Activated T-helper 1 cell treated with anti-CD3 and anti-CD28 coated beads, Interleukin-12 subunit alpha, Interleukin-12 subunit beta, Interleukin-2, Interleukin-4 antibody, amounts not matched to agents 30 ng/mL and 10 ng/mL and 1 ng/mL, durations not matched to agents 14 hours and 24 hours and 36 hours (primary cell): ENCODE measurements around the gene SGF29. TPM values are rescaled to one million over a fixed set of nuclear protein-coding genes. Genes with fewer than 3 reads are reported as not detected.
A peak's percentile ranks its signal among the peaks of the same experiment; 100 is the strongest.

Experiments
- DNase-seq: peaks from one replicate; pipeline ENCODE4 v3.0.0; 2021; ENCODE audit warnings: low spot score
- H3K27ac Mint-ChIP-seq: one replicate; pipeline ENCODE4 v1.8.0; 2021; ENCODE audit warnings: mild to moderate bottlenecking, mixed read lengths
- H3K27me3 Mint-ChIP-seq: one replicate; pipeline ENCODE4 v1.8.0; 2022; ENCODE audit warnings: mild to moderate bottlenecking, moderate library complexity, mixed read lengths; ENCODE audit not compliant: insufficient read depth
- H3K36me3 Mint-ChIP-seq: one replicate; pipeline ENCODE4 v1.8.0; 2021; ENCODE audit warnings: low read depth, mixed read lengths
- H3K4me1 Mint-ChIP-seq: one replicate; pipeline ENCODE4 v1.8.0; 2021; ENCODE audit warnings: low read depth, mixed read lengths
- H3K4me3 Mint-ChIP-seq: one replicate; pipeline ENCODE4 v1.8.0; 2021; ENCODE audit warnings: mild to moderate bottlenecking, moderate library complexity, mixed read lengths
- H3K9me3 Mint-ChIP-seq: one replicate; pipeline ENCODE4 v1.8.0; 2021; ENCODE audit warnings: mixed read lengths
- intact Hi-C: fragments of 100-400 bp; cut with micrococcal nuclease; formaldehyde crosslinking; loops from one replicate; pipeline ENCODE4 v1.15.1; 2024
- total RNA-seq: library from RNA; stranded (reverse); gene quantifications from 2 replicates; pipeline ENCODE4 v1.2.3, GENCODE V29; 2022

SGF29 gene
- total RNA-seq, result 38.6 and 39.0 TPM in 2 replicates

DNA sequence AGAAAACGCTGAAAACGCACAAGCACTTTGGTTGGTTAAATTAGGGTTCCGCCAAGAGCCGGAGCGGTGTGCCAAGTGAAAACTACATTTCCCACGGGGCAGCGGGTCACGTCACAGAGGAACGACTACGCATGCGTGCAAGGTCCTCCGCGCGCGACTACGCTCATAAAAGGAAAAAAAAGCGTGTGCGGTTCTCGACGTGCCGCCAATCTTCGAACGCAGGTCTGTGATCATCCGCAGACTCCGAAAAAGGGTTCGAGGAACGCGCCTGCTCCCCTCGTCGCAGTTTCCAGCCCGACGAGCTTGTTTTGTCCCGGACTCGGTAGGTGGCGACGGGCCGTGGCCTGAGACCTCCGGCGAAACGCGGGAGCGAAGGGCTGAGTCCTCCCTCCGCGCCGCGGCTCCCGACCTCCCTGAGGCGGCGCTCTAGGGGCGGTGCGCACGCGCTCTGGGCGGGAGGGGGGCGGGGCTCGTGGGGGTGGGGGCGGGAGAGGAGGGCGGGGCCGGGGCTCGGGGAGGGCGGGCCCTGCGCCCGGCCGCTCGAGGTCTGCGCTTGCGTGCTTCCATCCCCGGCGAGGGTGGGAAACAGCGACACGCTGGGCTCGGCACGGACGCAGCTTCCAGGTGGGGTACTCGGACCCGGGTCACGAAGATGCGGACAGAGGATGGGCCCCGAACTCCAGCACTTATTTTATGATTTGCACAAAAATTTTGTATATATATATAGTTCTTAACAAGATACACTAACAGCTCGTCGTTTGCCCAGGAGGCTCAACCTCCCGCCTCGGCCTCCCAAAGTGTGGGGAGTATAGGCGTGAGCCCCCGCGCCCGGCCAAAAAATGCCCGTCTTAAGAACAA lies at the start of gene SGF29:
SGF29 (plus strand) TSS at position 145 of the 858 bp plus-strand sequence. CDS start 27,150 bp downstream, outside the sequence.
- Mint-ChIP-seq H3K36me3 (peaks cover 14% of the 10 kb centered on the region), H3K9me3 (no peaks in the 10 kb centered on the region), H3K27me3 (peaks cover 2% of the 10 kb centered on the region), H3K27ac (peak within 1 kb of the TSS; percentile 95), H3K4me1 (peaks cover 31% of the 10 kb centered on the region), H3K4me3 (peak within 1 kb of the TSS; percentile 92)
- peak; percentile 90 for DNase-seq
- intact Hi-C loops, result loop anchor here (1.0 to 10.0 kb wide), 3 partner anchors 62 to 398 kb away; partner anchors contain the start of genes CLN3, NFATC2IP and RABEP2

DNA sequence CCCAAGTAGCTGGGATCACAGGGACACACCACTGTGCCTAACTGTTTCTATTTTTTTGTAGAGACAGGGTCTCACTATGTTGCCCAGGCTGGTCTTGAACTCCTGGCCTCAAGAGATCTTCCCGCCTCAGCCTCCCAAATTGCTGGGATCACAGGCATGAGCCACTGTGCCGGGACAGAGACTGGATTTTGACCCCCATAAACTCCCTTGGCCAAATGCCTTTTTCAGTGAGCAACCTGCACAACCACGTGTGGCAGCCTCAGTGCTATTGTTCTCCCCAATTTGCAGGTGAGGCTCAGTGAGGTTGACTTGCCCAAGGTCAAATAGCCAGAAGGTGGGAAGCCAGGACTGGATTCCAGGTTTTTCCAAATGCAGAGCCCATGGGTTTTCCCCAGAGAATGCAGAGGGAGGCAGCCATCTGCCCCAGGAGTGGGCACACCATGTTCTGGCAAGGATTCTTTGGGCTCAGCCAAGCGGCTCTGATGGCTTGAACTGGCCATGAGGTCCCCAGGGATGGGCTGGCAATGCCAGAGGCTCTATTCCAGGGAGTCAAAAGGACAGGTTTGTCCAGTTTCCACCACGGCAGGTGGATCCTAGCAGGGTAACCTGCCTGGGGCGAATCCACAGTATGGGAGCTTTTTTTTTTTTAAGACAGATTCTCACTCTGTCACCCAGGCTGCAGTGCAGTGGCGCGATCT lies 48.9 kb upstream of the SGF29 start:
- intact Hi-C loops, result no loop called here
- peaks cover 25% of the 10 kb centered on the region for H3K4me1 Mint-ChIP-seq
- H3K27ac Mint-ChIP-seq, result no peak overlapping the region
- H3K27me3 Mint-ChIP-seq, result peaks cover 13% of the 10 kb centered on the region
- H3K4me3 Mint-ChIP-seq, result no peak overlapping the region
- no peak for DNase-seq
- no peaks in the 10 kb centered on the region for H3K36me3 Mint-ChIP-seq
- no peaks in the 10 kb centered on the region for H3K9me3 Mint-ChIP-seq

GRCh38 chr16:28505489-28506137 lies 48.1 kb upstream of the SGF29 start:
- Mint-ChIP-seq H3K27me3 (peaks cover 16% of the 10 kb centered on the region), H3K27ac (no peak overlapping the region), H3K4me1 (peaks cover 25% of the 10 kb centered on the region), H3K4me3 (no peak overlapping the region), H3K9me3 (no peaks in the 10 kb centered on the region), H3K36me3 (no peaks in the 10 kb centered on the region)
- intact Hi-C loops, result no loop called here
- no peak for DNase-seq

DNA sequence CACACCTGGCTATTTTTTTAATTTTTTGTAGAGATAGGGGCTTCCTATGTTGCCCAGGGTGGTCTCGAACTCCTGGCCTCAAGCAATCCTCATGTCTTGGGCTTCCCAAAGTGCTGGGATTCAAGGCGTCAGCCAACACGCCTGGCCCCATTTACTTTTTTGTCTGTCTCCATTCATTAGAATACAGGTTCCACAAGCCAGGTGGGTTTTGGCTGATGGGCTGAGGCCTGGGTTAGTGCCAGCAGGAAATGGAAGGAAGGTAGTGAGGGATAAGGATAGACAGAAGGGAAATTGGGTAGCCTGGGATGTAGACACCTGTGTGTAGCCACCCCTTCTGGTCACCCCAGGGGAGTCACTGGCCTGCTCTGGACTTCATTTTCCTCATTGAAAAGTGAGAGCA lies 42.7 kb upstream of the SGF29 start:
- DNase-seq, result no peak
- Mint-ChIP-seq H3K27me3 (peaks cover 20% of the 10 kb centered on the region), H3K4me3 (no peak overlapping the region), H3K27ac (no peak overlapping the region), H3K36me3 (no peaks in the 10 kb centered on the region), H3K9me3 (no peaks in the 10 kb centered on the region), H3K4me1 (peaks cover 24% of the 10 kb centered on the region)
- intact Hi-C loops, result no loop called here

DNA sequence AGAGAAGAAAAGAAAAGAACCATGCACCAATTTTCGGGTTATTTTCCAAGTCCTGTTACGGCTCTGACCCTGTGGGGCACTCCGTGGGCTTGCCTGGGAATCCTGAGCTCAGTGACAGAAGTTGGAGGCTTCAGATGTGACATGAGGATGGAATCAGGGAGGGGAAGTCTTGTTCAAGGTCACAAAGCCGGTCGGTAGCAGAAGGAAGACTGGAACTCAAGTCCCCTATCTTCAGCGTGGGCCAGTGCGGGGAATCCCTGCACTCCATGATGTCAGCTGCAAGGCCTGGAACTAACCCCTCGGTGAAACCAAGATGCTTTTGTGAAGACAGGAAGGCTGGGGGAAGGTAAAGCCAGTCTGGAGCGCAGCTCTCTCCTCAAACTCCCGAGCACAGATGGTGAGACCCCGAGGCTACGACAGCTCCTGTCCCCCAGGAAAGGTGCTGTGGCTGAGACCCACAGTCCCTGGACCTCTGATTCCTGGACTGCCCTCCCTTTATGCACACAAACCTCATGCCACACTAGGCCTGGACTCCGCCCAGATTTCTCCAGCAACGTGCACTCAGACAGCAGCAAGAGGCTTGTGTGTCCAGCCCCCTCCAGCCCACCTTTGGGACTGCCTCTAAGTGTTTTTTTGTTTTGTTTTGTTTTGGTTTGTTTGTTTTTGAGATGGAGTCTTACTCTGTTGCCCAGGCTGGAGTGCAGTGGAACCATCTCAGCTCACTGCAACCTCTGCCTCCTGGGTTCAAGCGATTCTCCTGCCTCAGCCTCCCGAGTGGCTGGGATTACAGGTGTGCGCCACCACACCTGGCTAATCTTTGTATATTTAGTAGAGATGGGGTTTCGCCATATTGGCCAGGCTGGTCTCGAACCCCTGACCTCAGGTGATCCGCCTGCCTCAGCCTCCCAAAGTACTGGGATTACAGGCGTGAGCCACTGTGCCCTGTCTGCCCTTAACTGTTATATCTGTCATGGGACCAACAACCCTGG lies 41.6 kb upstream of the SGF29 start:
- Mint-ChIP-seq H3K4me1 (peaks cover 14% of the 10 kb centered on the region), H3K27me3 (peaks cover 13% of the 10 kb centered on the region), H3K4me3 (no peak overlapping the region), H3K9me3 (no peaks in the 10 kb centered on the region), H3K27ac (no peak overlapping the region), H3K36me3 (no peaks in the 10 kb centered on the region)
- no peak for DNase-seq
- intact Hi-C loops, result no loop called here

DNA sequence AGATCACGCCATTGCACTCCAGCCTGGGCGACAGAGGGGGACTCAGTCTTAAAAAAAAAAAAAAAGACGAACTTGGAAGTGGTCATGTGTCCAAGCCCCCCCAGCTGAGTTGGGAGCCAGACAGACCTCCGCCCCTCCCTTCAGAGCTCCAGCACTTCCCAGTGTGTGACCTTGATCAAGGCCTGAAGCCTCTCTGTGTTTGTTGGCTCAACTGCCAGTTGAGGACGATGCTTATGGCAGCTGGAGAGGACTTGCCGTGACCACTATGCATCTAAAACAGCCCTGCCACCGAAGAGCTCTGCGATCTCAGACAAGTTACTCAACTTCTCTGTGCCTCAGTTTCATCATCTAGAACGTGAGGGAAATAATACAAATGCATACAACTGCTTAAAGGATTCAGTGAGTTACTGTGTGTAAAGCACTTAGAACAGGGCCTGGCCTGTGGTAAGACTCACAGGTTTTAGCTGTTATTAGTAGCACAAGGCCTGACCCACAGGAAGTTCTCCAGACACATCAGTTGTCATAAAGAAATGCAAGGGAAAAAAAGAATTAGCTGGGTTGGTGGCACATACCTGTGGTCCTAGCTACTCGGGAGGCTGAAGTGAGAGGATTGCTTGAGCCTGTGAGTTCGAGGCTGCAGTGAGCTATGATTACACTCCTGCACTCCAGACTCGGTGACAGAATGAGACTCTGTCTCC lies 40.1 kb upstream of the SGF29 start:
- Mint-ChIP-seq H3K4me3 (no peak overlapping the region), H3K4me1 (no peaks in the 10 kb centered on the region), H3K27ac (no peak overlapping the region), H3K9me3 (no peaks in the 10 kb centered on the region), H3K27me3 (peaks cover 11% of the 10 kb centered on the region), H3K36me3 (no peaks in the 10 kb centered on the region)
- intact Hi-C loops, result no loop called here
- DNase-seq, result no peak

DNA sequence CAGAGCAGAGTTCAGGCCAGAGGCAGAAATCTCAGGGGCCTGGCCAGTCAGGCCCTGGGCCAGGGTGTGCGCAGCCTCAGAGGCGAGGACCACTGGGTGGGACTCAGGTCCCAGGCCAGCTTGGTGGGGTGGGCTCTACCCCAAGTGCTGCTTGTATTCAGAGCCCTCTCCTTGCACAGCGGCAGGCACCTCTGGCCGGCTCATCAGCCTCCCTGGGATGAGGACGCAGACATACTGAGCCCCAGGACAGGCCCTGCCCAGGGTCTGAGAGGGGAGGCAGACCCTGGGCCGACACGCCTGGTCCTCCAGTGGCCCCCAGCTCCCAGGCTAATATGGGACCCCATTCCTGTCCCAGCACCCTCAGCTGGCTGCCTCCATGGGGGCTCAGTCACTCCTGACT lies 39.5 kb upstream of the SGF29 start:
- intact Hi-C loops, result no loop called here
- Mint-ChIP-seq H3K36me3 (no peaks in the 10 kb centered on the region), H3K27me3 (peaks cover 11% of the 10 kb centered on the region), H3K4me3 (no peak overlapping the region), H3K27ac (no peak overlapping the region), H3K9me3 (no peaks in the 10 kb centered on the region), H3K4me1 (no peaks in the 10 kb centered on the region)
- DNase-seq, result no peak

DNA sequence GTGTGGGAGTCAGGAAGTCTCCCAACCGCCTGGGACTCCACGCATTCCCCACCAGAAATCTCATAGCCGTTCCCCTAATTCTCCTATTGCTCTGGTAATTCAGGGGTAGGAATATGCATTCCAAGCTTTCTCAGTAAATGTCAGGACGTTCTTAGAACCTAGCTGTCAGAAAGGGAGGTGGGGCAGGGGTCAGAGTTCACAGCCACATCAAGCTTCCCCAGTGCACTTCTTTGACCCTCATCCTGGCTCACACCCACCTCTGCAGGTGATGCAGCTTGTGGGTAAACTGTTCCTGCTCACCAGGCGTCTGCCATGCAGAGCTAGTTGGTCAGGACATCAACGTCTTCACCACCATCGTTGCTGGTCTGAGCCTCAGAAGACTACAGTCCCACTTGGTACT lies 33.0 kb upstream of the SGF29 start:
- H3K27me3 Mint-ChIP-seq, result peaks cover 2% of the 10 kb centered on the region
- no peaks in the 10 kb centered on the region for H3K9me3 Mint-ChIP-seq
- H3K36me3 Mint-ChIP-seq, result no peaks in the 10 kb centered on the region
- intact Hi-C loops, result no loop called here
- H3K27ac Mint-ChIP-seq, result no peak overlapping the region
- no peak for DNase-seq
- H3K4me1 Mint-ChIP-seq, result no peaks in the 10 kb centered on the region
- no peak overlapping the region for H3K4me3 Mint-ChIP-seq

DNA sequence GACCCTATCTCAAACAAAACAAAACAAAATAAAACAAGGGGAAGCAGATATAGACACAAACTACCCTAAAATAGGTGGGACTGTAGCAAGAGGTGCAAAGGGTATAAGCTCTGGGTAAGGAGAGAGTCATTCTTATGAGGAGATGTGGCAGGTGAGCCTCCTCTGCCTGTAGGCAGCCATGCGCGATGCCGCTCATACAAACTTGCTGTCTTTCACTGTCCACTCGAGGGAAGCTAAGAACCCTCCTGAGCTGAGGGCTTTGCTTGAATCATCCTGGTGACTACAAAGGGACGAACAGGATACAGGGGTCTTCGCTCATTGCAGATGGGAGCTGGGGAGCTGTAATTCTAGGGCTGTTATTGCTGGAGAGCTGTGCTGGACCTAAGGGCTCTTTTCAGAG lies 32.3 kb upstream of the SGF29 start:
- no peak for DNase-seq

DNA sequence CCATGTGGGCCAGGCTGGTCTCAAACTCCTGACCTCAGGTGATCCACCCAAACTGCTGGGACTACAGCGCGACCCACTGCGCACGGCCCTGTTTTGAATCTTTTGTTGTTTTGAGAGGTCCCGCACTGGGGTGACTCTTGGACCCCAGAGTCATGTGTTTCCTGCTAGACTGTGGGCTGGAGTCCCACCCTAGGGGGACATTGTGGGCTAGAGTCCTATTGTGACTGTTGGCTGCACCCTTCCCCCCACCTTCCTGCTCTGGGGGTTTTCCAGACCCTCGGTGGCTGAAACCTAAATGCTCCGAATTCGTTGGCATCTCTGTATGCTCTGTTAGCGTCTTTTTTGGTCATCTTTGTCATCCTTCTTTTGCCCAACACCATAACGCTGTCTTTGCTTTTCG lies 30.9 kb upstream of the SGF29 start:
- Mint-ChIP-seq H3K9me3 (no peaks in the 10 kb centered on the region), H3K4me3 (no peak overlapping the region), H3K27ac (no peak overlapping the region), H3K36me3 (no peaks in the 10 kb centered on the region), H3K4me1 (no peaks in the 10 kb centered on the region), H3K27me3 (peaks cover 2% of the 10 kb centered on the region)
- intact Hi-C loops, result no loop called here
- no peak for DNase-seq

More for the DNA sequence above, 32.3 kb upstream of the SGF29 start:
- H3K4me3 Mint-ChIP-seq, result no peak overlapping the region
- H3K9me3 Mint-ChIP-seq, result no peaks in the 10 kb centered on the region
- no peak overlapping the region for H3K27ac Mint-ChIP-seq
- H3K36me3 Mint-ChIP-seq, result no peaks in the 10 kb centered on the region
- no peaks in the 10 kb centered on the region for H3K4me1 Mint-ChIP-seq
- intact Hi-C loops, result no loop called here
- H3K27me3 Mint-ChIP-seq, result peaks cover 2% of the 10 kb centered on the region

DNA sequence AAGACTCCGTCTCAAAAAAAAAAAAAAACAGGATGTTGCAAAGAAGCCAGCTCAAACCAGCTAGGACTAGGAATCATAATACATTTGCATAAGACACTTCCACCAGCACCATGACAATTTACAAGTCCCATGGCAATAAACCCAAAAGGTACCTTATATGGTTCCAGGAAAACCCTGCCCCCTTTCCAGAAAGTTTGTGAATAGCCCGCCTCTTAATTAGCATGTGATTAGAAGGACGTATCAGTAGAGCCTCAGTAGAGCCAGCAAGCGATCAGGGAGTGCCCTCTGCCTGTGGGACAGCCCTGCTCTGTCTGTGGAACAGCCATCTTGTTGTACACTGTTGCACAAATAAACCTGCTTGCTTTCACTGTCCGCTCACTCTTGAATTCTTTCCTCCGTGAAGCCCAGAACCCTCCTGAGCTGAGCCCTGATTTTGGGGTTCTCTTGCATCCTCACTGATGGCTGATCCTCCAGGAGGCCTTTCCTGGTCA lies 29.0 kb upstream of the SGF29 start:
- Mint-ChIP-seq H3K27ac (no peak overlapping the region), H3K27me3 (peaks cover 8% of the 10 kb centered on the region), H3K36me3 (no peaks in the 10 kb centered on the region), H3K9me3 (no peaks in the 10 kb centered on the region), H3K4me3 (no peak overlapping the region), H3K4me1 (no peaks in the 10 kb centered on the region)
- intact Hi-C loops, result no loop called here
- no peak for DNase-seq
